Gastrocnemius medialis (tissue), 4 donors: ENCODE data around the gene LRFN2. TPM values are rescaled to one million over a fixed set of nuclear protein-coding genes. Genes with fewer than 3 reads are reported as not detected.

ENCODE experiments used
- ATAC-seq, 2 donors: fragments of 150-250 bp; one replicate each; pipeline ENCODE4 v1.9.1; 2016
- DNase-seq, 2 donors: peaks; one replicate each; pipeline ENCODE4 v3.0.0-alpha.2; 2019
- H3K27ac ChIP-seq, 4 donors: fragments of 200-600 bp; sonication (generic); 1 replicate in 1 of 4; 2 replicates in 3 of 4; pipeline ENCODE4 v1.5.1; 2016 to 2018; ENCODE audit warnings: mild to moderate bottlenecking in 2 of 4, moderate library complexity in 1 of 4
- H3K27me3 ChIP-seq, 3 donors: fragments of 200-600 bp; sonication (generic) in 2 of 3; 1 replicate in 1 of 3; 2 replicates in 2 of 3; pipeline versions ENCODE4 v1.5.1 to v1.6.0; 2016 to 2019; ENCODE audit warnings: mild to moderate bottlenecking in 1 of 3, moderate library complexity in 1 of 3
- H3K36me3 ChIP-seq, 2 donors: fragments of 200-600 bp; sonication (generic) in 1 of 2; one replicate each; pipeline ENCODE4 v1.5.1; 2017 to 2018
- H3K4me1 ChIP-seq, 2 donors: fragments of 200-600 bp; sonication (generic) in 1 of 2; one replicate each; pipeline ENCODE4 v1.5.1; 2016 to 2017; ENCODE audit warnings: mild to moderate bottlenecking in 2 of 2
- H3K4me3 ChIP-seq, 4 donors: fragments of 200-600 bp; sonication (generic) in 3 of 4; 1 replicate in 1 of 4; 2 replicates in 3 of 4; pipeline ENCODE4 v1.5.1; 2016 to 2019; ENCODE audit warnings: mild to moderate bottlenecking in 2 of 4
- H3K9me3 ChIP-seq, 3 donors: fragments of 200-600 bp; sonication (generic) in 2 of 3; 1 replicate in 1 of 3; 2 replicates in 2 of 3; pipeline ENCODE4 v1.5.1; 2016 to 2019
- POLR2A ChIP-seq, 2 donors: fragments of 450-650 bp; IDR thresholded peaks; one replicate each; pipeline ENCODE4 v1.6.1; 2017; ENCODE audit warnings: antibody characterized with exemption in 2 of 2, mild to moderate bottlenecking in 2 of 2, moderate library complexity in 2 of 2
- in situ Hi-C, 4 donors: fragments of 200-750 bp; cut with MboI; loops; one replicate each; pipeline versions ENCODE4 v1.15.0 to v1.8.0; 2017; ENCODE audit warnings: low sequenced_read_pairs in 4 of 4
- intact Hi-C: fragments of 100-400 bp; cut with DNase I; formaldehyde crosslinking; loops from one replicate; pipeline ENCODE4 v1.15.1; 2023; ENCODE audit warnings: low total_unique reads
- total RNA-seq, 4 donors: library from RNA; depleted of rRNA; stranded (reverse); fragments of >200 nt; gene quantifications; one replicate each; pipeline versions ENCODE4 v1.1.0 to v1.2.3, GENCODE V29; 2016
- TF ChIP-seq, protein P1 (sequence below), 5 experiments: fragments of 450-650 bp in 3 of 5; fragments of 200-600 bp in 2 of 5; sonication (generic) in 2 of 5; IDR thresholded peaks in 4 of 5; conservative IDR thresholded peaks in 1 of 5; 1 replicate in 4 of 5; 2 replicates in 1 of 5; pipeline ENCODE4 v1.5.1; 2016 to 2019; ENCODE audit warnings: antibody characterized with exemption in 5 of 5, mild to moderate bottlenecking in 3 of 5, moderate library complexity in 3 of 5

Gene LRFN2
- total RNA-seq, 4 donors from 2014 or later: not detected

DNA sequence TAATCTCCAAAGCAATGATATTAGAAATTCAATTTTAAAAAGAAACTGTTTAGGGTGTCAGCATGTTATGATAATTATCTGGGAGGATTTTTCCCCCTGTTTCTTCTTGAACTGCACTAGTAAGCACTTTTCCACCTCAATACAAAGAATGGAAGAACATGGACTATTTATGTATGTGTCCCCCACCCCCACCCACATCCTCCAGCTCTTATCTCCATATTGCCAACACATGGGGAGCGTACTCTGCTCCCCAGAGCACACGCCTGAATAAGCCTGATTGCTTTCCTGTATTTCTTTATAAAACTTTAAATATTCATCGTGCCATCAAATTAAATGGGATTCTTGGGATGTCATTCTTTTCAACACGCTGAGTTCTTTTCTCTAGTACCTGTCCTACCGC, 11.4 kb upstream of the LRFN2 start:
- no peak for ATAC-seq
- no peaks in the 10 kb centered on the region for H3K9me3 ChIP-seq
- no peaks in the 10 kb centered on the region for H3K4me1 ChIP-seq
- peaks cover 6 to 25% (median 8%) of the 10 kb centered on the region in 3 donors for H3K27me3 ChIP-seq
- in situ Hi-C loops (loop anchor here (10.0 to 25.0 kb wide), 3 partner anchors 261 to 611 kb away; no protein-coding TSS in a partner anchor), intact Hi-C loops (no loop called here)
- no peak for TF ChIP-seq POLR2A (IDR thresholded peaks at IDR 0.05)
- TF ChIP-seq, protein P1, sequence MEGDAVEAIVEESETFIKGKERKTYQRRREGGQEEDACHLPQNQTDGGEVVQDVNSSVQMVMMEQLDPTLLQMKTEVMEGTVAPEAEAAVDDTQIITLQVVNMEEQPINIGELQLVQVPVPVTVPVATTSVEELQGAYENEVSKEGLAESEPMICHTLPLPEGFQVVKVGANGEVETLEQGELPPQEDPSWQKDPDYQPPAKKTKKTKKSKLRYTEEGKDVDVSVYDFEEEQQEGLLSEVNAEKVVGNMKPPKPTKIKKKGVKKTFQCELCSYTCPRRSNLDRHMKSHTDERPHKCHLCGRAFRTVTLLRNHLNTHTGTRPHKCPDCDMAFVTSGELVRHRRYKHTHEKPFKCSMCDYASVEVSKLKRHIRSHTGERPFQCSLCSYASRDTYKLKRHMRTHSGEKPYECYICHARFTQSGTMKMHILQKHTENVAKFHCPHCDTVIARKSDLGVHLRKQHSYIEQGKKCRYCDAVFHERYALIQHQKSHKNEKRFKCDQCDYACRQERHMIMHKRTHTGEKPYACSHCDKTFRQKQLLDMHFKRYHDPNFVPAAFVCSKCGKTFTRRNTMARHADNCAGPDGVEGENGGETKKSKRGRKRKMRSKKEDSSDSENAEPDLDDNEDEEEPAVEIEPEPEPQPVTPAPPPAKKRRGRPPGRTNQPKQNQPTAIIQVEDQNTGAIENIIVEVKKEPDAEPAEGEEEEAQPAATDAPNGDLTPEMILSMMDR (IDR thresholded peaks at IDR 0.05 in 4 of 5, conservative IDR thresholded peaks at IDR 0.05 in 1 of 5): no peak
- no peaks in the 10 kb centered on the region for H3K36me3 ChIP-seq
- no peak overlapping the region for H3K4me3 ChIP-seq
- H3K27ac ChIP-seq: no peak overlapping the region
- DNase-seq: no peak

DNA sequence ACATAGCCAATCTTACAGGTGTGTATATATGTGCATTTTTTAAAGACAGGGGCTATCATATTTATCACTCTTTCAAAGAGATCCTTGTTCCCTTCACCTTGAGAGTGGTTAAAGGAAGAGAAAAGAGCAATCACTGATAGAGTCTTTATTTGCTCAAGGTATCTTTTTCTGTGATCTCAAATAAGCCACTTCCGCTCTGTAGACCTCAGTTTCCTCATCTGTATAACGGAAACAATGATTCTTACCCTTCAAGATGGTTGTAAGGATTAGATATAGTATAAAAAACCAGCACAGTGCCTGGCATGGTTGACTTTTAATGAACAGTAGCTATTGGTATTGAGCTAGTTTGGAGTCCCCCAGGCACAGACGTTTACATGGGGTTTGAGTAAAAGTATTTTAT, 10.1 kb upstream of the LRFN2 start:
- ATAC-seq (no peak), DNase-seq (no peak)
- TF ChIP-seq, protein P1 (IDR thresholded peaks at IDR 0.05 in 4 of 5, conservative IDR thresholded peaks at IDR 0.05 in 1 of 5): no peak
- no peak for TF ChIP-seq POLR2A (IDR thresholded peaks at IDR 0.05)
- Histone ChIP-seq H3K36me3 (no peaks in the 10 kb centered on the region), H3K27me3 (peaks cover 5 to 25% (median 6%) of the 10 kb centered on the region in 3 donors), H3K9me3 (no peaks in the 10 kb centered on the region), H3K4me3 (no peak overlapping the region), H3K4me1 (no peaks in the 10 kb centered on the region), H3K27ac (no peak overlapping the region)
- in situ Hi-C loops (loop anchor here (10.0 to 25.0 kb wide), 3 partner anchors 260 to 610 kb away; no protein-coding TSS in a partner anchor), intact Hi-C loops (no loop called here)

DNA sequence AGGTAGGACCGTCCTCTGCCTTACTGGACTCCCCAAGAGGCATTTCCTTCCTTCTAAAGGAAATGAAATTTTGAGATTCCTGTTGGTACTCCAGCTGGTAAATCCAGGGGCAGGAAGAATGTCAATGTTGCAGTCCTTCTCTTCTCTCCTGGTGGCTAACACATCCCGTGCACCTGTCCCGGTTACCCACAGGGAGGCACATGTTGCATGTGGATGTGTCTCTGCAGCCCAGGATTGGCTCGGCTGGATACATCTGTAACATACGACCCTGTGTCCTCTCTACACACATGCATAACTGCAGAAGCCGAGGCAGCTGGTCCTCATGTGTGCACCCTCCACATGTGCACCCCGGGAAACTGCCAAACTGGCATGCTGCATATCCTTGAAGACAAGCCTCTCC, 1.3 kb upstream of the LRFN2 start:
- H3K36me3 ChIP-seq: no peaks in the 10 kb centered on the region
- TF ChIP-seq, protein P1 (IDR thresholded peaks at IDR 0.05 in 4 of 5, conservative IDR thresholded peaks at IDR 0.05 in 1 of 5): no peak
- no peak for TF ChIP-seq POLR2A (IDR thresholded peaks at IDR 0.05)
- no peak overlapping the region for H3K27ac ChIP-seq
- no peaks in the 10 kb centered on the region for H3K9me3 ChIP-seq
- no peak for ATAC-seq
- in situ Hi-C loops: loop anchor here in 3 of 4 donors (25.0 kb wide), 2 partner anchors 251 to 601 kb away; no protein-coding TSS in a partner anchor
- H3K4me1 ChIP-seq: peaks cover 4 to 10% of the 10 kb centered on the region in 2 donors
- DNase-seq: no peak
- intact Hi-C loops: loop anchor here (5.0 to 10.0 kb wide), 3 partner anchors 171 to 606 kb away; no protein-coding TSS in a partner anchor
- H3K4me3 ChIP-seq: no peak overlapping the region
- peaks cover 0 to 4% (median 0%) of the 10 kb centered on the region in 3 donors for H3K27me3 ChIP-seq

DNA sequence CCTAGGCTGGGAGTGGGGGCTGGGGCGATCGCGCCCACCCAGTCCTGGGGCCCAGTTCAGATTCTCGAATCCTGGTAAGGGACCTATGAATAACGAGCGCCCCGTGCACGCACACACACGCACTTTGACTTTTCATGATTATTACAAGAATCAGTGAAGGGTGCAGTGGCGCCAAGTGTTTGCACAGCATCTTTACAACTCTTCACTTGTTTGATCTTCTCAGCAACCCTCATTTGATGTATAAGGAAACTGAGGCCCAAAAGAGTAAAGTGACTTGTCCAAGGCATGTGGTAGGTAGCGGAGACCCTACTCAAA, 863 bp upstream of the LRFN2 start:
- Histone ChIP-seq H3K9me3 (no peaks in the 10 kb centered on the region), H3K36me3 (no peaks in the 10 kb centered on the region), H3K4me3 (peak overlapping the region; percentile 37 to 64 (median 54)), H3K27me3 (peaks cover 0 to 4% (median 0%) of the 10 kb centered on the region in 3 donors), H3K4me1 (peaks cover 4 to 10% of the 10 kb centered on the region in 2 donors), H3K27ac (peak overlapping the region in 1 of 4 donors; percentile 71)
- intact Hi-C loops: loop anchor here (5.0 to 10.0 kb wide), 3 partner anchors 171 to 606 kb away; no protein-coding TSS in a partner anchor
- in situ Hi-C loops: loop anchor here in 3 of 4 donors (25.0 kb wide), 2 partner anchors 251 to 601 kb away; no protein-coding TSS in a partner anchor
- no peak for TF ChIP-seq POLR2A (IDR thresholded peaks at IDR 0.05)
- TF ChIP-seq, protein P1 (IDR thresholded peaks at IDR 0.05 in 4 of 5, conservative IDR thresholded peaks at IDR 0.05 in 1 of 5): peak in 1 of 5 experiments; percentile 25
- no peak for DNase-seq
- ATAC-seq: no peak
